HG03108 (cell line): Measurements from ENCODE around the gene NDUFB4.

Source experiments
- ATAC-seq: cut with Tn5 transposase; IDR thresholded peaks from one replicate; pipeline ENCODE4 v1.9.1; 2021; ENCODE audit warnings: moderate library complexity; ENCODE audit not compliant: unreplicated experiment

The NDUFB4 gene

DNA sequence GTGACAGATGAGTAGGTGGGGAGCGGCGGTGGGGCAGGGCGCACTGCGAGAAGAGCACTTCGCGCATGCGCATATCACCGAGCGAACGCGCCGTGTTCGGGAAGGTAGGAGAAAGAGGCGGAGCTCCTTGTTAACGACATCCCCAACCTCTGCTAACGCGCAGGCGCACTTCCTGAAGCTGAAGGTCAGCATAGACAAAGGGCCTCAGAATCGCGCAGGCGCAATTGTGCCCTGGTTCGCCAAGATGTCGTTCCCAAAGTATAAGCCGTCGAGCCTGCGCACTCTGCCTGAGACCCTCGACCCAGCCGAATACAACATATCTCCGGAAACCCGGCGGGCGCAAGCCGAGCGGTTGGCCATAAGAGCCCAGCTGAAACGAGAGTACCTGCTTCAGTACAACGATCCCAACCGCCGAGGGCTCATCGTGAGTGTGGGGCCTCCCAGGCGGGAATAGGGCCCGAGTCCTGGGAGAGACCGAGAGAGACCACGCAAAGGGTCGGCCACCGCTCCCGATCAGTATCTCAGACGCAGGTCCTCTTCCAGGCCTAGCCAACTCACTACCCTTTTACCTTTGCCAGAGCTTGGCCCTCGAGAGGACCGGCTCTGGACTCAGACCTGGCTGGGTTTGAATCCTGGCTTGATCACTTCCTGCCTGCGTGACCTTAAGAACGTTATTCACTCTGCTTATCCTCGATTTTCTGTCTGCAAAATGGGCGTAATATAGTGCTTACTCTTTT lies at the start of gene NDUFB4:
Gene NDUFB4 (plus strand): TSS at position 221 of the 737 bp plus-strand sequence. CDS start 24 bp downstream, at position 245.
- peak; percentile 96 for ATAC-seq

GRCh38 chr3:120550546-120550945 lies 45.6 kb upstream of the NDUFB4 start:
- ATAC-seq = no peak

DNA sequence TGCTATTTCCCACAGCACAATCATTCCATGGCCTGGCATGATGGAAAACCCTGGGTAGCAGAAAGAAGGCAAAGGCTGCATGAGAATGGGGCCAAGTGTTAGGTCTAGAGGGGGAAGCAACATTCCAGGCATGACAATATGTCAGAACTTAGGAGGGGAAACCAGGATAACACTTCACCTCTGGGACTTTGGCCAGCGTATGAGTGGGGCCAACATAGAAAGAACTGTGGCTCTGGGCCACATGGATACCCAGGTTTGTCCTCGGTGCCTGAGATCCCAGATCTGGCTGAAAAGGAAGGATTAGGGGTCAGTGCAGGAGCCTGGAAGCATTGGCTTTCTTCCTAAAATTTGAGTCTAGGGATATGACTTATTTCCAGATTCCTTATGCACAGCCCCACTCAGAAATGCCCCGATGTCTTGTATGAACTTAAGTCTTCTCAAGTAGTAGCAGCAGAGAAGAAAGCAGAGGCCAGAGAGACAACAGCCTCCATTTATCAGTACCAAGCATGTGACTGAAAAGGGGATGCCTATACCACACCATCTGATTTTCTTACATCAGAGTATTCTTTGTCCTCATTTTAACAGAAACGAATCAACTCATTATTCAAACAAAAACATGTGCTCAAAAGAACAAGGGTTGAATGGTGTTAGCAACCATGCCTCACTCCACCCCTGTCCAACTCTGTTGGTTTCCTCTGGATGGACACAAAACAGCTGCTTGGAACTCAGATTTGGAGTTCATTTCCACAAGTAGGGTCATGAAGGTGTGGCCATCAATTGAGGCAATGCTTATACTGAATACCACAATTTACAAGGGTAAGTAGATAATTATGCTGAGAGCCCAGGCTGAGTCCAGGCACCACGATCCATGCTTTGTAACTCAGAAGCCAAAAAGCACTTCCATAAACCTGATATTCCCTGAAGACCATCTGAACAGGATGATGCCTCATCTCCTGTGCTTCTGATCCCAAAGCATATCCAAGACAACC lies 43.7 kb upstream of the NDUFB4 start:
- no peak for ATAC-seq

DNA sequence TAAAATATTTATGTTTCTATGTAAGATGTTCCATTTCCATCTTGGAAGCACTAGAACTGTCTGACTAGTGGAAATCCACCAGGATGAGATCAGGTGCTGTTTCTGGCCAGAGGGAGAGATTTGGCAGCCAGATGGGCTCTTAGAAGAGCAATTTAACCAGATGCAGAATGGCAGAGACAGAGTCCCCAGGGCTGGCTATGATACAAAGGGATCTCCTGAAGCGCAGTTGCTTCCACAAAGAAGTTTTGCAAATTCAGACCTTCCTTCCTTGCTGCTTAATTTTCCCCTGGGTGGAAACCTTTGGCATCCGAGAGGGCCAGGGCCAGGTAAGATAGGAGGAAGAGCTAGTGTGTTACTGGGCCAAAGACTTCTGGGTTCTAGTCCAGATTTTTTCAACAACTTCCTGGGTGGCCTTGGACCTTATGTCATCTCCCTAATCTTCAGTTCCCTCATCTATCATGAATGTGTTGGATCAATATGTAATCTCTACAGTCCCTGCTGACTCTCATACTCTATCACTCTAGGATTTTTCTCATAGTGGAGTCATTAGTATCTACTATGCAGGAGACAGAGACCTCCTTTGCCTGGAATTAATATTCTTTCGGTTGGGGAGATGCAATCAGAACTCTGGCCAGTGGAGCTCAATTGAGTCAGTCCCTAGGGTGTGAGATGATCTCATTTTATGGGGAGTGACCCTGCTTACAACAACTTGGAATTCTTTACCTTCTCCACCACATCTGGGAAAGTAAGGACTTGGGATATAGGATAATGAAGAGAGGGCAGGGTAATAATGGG lies 41.1 kb upstream of the NDUFB4 start:
- ATAC-seq = no peak

- no peak for ATAC-seq
Measured at GRCh38 chr3:120555657-120556509, 40.3 kb upstream of the NDUFB4 start.

- no peak for ATAC-seq
Measured at GRCh38 chr3:120557115-120557514, 39.0 kb upstream of the NDUFB4 start.

- peak; percentile 83 for ATAC-seq
Measured at GRCh38 chr3:120558771-120559241, 37.3 kb upstream of the NDUFB4 start.

- peak; percentile 19 for ATAC-seq
Measured at GRCh38 chr3:120559242-120560061, 36.7 kb upstream of the NDUFB4 start.

DNA sequence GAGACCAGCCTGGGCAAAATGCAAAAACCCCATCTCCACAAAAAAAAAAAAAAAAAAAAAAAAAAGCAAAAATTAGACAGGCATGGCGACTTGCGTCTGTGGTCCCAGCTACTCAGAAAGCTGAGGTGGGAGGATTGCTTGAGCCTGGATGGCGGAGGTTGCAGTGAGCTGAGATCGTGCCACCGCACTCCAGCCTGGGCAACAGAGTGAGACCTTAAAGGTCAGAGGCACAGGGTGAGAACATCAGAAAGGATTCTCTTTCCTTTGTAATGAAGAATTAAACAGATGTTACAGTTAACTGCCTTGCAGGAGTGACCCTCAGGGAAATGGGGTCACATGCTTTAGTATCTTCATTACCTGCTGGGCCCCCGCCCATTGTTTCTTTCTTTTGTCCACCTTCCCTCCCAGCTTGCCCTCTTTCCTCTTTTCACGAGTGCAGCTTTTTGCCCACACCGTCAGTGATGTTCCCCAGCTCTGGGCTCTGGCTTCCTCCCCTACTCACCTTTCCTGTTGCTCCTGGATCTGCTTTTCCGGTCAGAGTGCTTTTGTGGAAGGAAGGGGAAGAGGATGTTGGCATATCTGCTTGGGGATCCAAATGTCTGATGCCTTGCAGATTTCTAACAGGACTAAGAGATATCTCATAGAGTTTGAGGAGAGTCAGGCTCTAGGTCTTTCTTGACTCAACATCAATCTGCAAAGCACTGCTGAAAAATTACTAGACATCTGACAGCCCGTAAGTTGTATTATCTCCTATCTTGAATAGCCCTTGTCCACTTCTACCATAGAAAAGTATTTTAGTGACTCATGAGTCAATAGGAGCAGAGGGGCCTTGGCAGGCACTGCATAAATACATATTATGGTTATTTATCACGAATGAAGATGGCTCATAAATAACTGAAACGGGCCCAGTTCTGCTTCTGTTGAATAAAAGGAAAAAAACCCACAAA lies 35.6 kb upstream of the NDUFB4 start:
- ATAC-seq = no peak

- peak; percentile 43 for ATAC-seq
Measured at GRCh38 chr3:120561251-120562045, 34.7 kb upstream of the NDUFB4 start.

DNA sequence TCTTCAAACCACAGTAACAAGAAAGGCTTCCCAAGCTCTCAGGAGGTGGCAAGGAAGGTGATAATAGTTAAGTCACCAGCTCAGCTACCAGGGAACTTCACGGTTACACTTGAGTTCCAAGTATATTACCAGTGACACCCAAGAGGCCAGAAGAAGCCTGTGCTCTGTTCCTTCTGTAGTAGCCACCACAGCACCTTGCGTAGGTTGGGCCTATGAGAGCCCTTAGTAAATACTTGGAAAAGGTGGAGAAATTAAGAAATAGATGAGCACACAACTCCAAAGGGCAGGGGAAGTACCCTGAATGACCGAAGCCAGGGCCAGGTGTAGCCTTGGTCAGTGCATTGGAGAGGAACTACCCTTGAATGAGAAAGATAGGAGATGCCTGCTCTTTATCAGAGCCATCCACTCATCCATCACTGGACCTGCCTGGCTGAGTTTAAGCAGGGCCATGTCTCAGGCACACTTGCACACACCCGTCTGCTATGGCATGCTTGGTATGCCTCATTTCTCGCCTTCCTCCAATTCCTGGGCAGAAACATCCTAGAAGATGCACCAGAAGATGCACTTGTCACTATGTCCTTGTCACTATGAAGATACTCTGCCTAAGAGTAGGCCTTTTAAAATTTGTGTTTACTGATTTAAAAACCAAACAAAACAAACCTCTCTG lies 32.6 kb upstream of the NDUFB4 start:
- ATAC-seq = no peak

DNA sequence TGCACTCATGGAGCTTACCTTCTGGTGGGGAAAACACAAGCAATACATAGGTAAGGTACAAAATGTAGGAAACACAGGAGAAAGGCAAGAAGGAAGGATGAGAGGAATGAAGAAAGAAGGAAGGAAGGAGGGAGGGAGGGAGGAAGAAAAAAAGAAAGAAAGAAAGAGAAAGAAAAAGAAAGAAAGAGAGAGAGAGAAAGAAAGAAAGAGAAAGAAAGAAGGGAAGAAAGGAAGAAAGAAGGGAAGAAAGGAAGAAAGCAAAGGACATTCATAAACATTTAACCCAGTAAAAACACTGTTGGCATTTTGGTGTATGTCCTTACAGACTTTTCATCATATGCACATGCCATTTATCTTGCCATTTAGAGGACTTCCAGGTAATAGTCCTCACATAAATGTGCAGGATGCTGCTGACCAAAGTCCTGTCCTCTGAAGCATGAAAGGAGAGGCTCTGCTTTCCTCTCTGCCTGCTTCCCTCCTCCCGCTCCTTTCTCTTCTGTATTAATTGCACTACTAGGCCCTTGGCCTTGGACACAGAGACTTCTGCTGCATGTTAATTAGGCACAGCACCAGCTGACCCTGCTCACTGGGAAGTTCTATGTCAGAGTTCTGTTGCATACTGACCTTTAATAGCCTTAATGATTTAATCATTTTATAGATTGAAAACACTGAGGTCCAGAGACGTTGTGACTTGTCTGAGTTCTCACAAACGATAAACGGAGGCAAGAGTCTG lies 29.7 kb upstream of the NDUFB4 start:
- ATAC-seq = no peak

DNA sequence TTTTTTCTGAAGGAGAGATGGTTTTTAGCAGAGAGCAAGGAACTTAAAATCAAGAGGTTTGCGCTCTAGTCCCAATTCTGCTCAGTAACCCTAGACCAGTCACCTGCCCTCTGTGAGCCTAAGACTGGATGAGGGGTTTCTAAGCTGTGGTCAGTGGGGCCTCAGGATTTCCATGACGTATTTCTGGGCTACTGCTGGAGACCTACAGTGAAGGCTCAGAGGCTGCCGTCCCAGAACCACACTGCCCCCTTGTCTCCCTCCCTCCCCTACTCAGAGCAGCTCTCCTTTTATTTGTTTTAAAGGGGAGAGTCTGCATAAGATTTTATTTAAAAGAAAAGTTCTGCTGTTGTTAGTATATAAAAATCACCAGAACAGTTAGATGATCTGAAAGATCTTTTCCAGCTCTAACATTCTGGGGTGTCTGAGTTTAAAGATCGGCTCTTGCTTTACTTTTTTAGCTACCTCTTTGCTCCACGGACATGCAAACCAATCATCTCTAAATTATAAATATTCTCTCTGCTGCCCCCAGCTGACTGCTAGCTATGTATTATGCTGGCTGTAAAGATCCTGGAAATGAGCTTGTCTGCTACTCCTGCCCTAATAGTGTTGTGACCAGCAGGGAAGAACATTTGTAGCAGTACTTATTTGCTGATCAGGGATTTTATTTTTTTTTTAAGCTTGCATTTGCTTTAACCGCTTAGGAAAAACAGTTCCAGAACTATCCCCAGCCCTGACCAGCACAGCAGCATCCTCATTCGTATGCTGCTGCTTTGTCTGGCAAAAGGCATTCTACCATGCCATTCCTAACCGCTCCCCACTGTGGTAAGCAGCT lies 28.6 kb upstream of the NDUFB4 start:
- no peak for ATAC-seq

GRCh38 chr3:120568202-120568531 lies 28.0 kb upstream of the NDUFB4 start:
- ATAC-seq = no peak

DNA sequence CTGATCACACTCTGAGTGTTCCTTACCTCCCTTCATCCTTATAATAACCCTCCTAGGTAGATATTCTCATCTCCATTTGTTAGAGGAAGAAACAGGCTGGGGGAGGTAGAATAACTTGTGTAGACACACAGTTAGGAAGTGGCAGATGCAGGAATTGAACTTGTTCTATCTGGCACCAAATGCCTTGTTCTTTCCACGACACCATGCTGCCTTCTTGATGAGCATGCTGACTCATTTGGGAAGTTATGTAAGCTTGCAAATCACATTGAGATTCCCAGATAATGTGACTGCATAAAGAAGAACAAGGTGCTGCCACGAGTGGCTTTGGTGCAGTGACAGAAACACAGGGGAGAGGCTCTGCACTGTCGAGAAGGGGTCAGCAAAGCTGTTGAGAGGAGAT lies 27.5 kb upstream of the NDUFB4 start:
- ATAC-seq = no peak
